Measurements from ENCODE around the gene SLC4A11. TPM values are rescaled to one million over a fixed set of nuclear protein-coding genes. Genes with fewer than 3 reads are reported as not detected.

Gene SLC4A11
- total RNA-seq, 4 donors from 2014 or later: 0.33 to 5.3 (median 0.51) TPM; not detected in 1

- TF ChIP-seq CTCF (IDR thresholded peaks at IDR 0.05; ENCODE audit: low read depth): no peak
Measured at GRCh38 chr20:3276680-3277015, 37.7 kb upstream of the SLC4A11 start.

DNA sequence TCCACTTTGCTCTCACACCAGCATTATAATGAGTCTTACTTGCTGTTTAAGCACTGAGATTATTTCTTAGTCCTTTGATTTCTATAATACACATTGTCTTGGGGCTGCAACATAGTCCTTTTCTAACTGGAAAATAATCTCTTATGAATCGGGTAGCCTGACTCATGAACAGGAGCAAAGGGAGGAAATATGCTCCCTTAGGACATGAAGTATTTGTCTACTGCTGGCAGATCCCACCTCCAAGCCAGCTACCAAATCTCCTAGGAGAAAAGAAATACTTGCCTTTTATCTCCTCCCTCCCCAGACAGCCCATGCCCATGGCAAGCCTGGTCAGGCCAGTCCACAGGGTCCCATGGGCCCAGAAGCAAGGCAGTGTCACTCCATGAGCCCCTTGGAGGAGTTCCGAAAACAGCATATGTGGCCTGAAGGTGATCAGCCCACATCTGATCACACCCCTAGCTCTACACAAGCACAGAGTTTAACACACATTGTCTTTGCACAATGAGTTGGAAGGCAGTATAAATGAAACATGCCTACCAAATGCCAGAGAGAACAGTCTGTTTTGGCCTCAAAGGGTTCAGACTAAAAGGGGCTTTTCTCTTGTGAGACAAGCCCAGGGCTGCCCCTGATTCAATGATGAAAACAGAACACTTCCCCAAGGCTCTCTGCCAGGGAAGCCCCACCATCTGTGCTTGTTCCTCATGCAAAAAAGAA, 37.1 kb upstream of the SLC4A11 start:
- TF ChIP-seq CTCF (IDR thresholded peaks at IDR 0.05; ENCODE audit: low read depth): no peak

DNA sequence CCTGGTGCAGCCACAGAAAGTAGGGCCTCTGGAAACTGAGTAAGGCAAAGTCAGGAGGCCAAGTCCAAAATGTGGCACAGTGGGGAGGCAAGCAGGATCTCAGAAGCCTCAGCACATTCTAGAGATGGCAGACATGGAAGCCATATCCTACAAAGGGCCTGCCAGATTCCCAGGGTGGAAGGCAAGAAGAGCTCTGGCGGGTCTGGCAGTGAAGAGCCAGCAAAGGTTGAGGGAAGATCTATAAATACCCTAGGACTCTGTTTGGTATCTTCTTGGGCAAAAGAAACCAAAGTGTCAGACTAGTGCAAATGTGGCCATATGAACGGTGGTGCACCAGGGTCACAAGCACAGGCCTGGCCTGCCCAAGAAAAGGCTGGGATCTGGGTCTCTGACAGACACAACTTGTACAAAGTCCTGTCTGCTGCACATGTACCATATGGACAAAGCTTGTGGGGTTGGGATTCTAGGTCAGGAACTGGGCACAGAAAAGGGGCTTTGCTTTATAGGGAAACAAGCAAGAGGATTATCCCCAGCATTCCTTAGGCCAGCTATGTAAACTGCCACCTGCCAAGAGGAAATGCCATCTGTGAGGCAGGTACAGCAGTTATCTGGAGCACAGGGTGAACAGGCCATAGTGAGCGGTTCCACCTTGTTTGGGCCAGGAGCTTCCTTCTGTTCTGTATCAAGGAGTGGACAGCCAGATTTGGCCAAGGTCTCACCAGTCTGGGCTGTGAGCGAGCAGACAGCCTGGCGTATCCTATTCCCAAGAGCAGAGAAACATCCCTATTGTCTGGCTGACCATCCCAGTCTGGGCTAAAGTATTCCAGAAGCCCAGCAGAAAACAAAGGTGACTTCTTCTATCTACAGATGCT, 36.3 kb upstream of the SLC4A11 start:
- no peak for TF ChIP-seq CTCF (IDR thresholded peaks at IDR 0.05; ENCODE audit: low read depth)

GRCh38 chr20:3273371-3273770, 34.4 kb upstream of the SLC4A11 start:
- TF ChIP-seq CTCF (IDR thresholded peaks at IDR 0.05; ENCODE audit: low read depth): no peak

DNA sequence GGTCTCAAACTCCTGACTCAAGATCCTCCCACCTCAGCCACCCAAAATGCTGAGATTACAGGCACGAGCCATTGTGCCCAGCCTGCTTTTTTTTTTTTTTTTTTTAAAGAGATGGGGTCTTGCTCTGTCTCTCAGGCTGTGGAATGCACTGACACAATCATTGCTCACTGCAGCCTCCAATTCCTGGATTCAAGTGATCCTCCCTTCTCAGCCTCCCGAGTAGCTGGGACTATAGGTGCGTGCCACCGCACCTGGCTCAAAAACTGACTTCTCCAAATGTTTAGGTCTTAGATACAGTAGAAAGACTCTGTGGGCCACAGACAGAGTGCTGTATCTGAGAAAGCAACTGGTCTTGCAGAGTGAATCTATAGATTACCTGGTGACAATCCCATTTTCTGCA, 31.1 kb upstream of the SLC4A11 start:
- no peak for TF ChIP-seq CTCF (IDR thresholded peaks at IDR 0.05; ENCODE audit: low read depth)

DNA sequence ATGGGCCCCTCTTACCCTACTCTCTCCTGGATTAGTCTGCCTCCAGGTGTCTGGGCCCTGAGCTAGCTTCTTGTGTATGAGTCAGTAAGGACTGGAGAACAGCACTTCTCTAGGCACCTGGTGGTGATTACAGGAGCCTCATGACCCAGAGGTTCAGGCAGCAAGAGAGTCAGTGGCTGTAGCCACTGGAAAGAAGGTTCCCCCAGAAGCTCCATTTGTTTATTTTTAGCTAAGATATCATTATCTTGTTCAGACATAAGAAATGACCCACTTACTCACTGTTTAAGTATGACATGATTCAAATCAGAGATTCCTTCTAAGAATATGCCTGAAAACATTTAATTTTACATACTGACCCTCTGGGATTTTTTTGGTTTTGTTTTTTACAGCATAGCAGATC, 23.6 kb upstream of the SLC4A11 start:
- no peak for TF ChIP-seq CTCF (IDR thresholded peaks at IDR 0.05; ENCODE audit: low read depth)

DNA sequence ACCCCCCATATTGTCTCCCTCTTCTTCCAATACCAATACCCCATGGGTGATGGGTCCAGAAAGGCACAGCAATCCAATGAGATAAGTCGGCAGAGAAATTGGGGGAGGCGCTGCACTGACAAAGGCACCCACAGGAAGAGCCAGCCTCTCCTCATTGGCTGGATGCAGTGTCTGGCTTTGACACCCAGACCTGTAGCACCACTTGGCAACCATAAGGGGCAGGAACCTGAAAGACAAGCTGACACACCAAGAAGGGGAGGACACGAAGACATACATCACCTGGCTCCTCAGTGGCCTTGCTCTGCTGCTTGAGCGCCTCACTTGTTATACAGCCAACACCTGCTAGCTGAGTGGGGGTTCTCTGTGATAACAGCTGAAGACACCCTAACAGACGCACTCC, 19.4 kb upstream of the SLC4A11 start:
- TF ChIP-seq CTCF (IDR thresholded peaks at IDR 0.05; ENCODE audit: low read depth): no peak

Measured in subcutaneous adipose tissue (tissue), 4 donors.